Fibroblast of skin of scalp (primary cell): ENCODE results near the gene SLC5A4. TPM values are rescaled to one million over a fixed set of nuclear protein-coding genes. Genes with fewer than 3 reads are reported as not detected.
"Not testable (repeated sequence)": the region's sequence is repeated elsewhere in the genome, so short reads cannot be mapped to it uniquely, and the experiment has no call there.

ENCODE experiments used
- DNase-seq: peaks from one replicate; pipeline ENCODE4 v3.0.0-alpha.2; 2013
- polyA plus RNA-seq, 2 experiments: library from polyadenylated mRNA; unstranded; fragments of 120-200 nt; gene quantifications; one replicate each; pipeline ENCODE4 v1.2.1, GENCODE V29; 2013; ENCODE audit not compliant: insufficient read length in 2 of 2

SLC5A4 gene
- polyA plus RNA-seq (2013, experiment 1 of 2; ENCODE audit: insufficient read length): not detected
- polyA plus RNA-seq (2013, experiment 2 of 2; ENCODE audit: insufficient read length): 0.11 TPM

- DNase-seq: no peak
Observed at GRCh38 chr22:32255217-32255616, at the start of gene SLC5A4. Gene SLC5A4 (minus strand): TSS chr22:32255347. CDS start chr22:32255329, 18 bp downstream.

- not testable (repeated sequence) for DNase-seq
Observed at GRCh38 chr22:32293921-32294320, 38.8 kb upstream of the SLC5A4 start.

- DNase-seq: no peak
Observed at GRCh38 chr22:32286290-32286840, 31.2 kb upstream of the SLC5A4 start.

GRCh38 chr22:32281072-32281471 lies 25.9 kb upstream of the SLC5A4 start:
- DNase-seq: peak; percentile 75

- not testable (repeated sequence) for DNase-seq
Observed at GRCh38 chr22:32275353-32275752, 20.2 kb upstream of the SLC5A4 start.

- DNase-seq: no peak
Observed at GRCh38 chr22:32271389-32271788, 16.2 kb upstream of the SLC5A4 start.

GRCh38 chr22:32270641-32271369 lies 15.7 kb upstream of the SLC5A4 start:
- no peak for DNase-seq

GRCh38 chr22:32269316-32269715 lies 14.2 kb upstream of the SLC5A4 start:
- DNase-seq: no peak

GRCh38 chr22:32267011-32267410 lies 11.9 kb upstream of the SLC5A4 start:
- no peak for DNase-seq

- DNase-seq: peak; percentile 81
Observed at GRCh38 chr22:32265882-32266767, 11.0 kb upstream of the SLC5A4 start.

GRCh38 chr22:32263678-32264077 lies 8.5 kb upstream of the SLC5A4 start:
- DNase-seq: not testable (repeated sequence)

- no peak for DNase-seq
Observed at GRCh38 chr22:32261306-32261705, 6.2 kb upstream of the SLC5A4 start.

GRCh38 chr22:32258791-32259190 lies 3.6 kb upstream of the SLC5A4 start:
- DNase-seq: no peak

- no peak for DNase-seq
Observed at GRCh38 chr22:32255726-32256125, 579 bp upstream of the SLC5A4 start.

GRCh38 chr22:32249231-32249630 lies 5.9 kb downstream of the SLC5A4 start:
- no peak for DNase-seq

- DNase-seq: no peak
Observed at GRCh38 chr22:32248276-32248675, 6.9 kb downstream of the SLC5A4 start.

GRCh38 chr22:32246166-32246565 lies 9.0 kb downstream of the SLC5A4 start:
- DNase-seq: no peak

- DNase-seq: no peak
Observed at GRCh38 chr22:32245042-32245441, 10.1 kb downstream of the SLC5A4 start.

GRCh38 chr22:32244547-32244946 lies 10.6 kb downstream of the SLC5A4 start:
- no peak for DNase-seq

GRCh38 chr22:32240461-32240860 lies 14.7 kb downstream of the SLC5A4 start:
- DNase-seq: no peak

GRCh38 chr22:32237906-32238305 lies 17.2 kb downstream of the SLC5A4 start:
- no peak for DNase-seq

GRCh38 chr22:32236970-32237369 lies 18.2 kb downstream of the SLC5A4 start:
- DNase-seq: no peak

- DNase-seq: no peak
Observed at GRCh38 chr22:32233091-32233490, 22.1 kb downstream of the SLC5A4 start.
